Transverse colon (tissue), 4 donors: ENCODE data around the gene SIN3A. TPM values are rescaled to one million over a fixed set of nuclear protein-coding genes. Genes with fewer than 3 reads are reported as not detected.

Source experiments
- DNase-seq: peaks from one replicate; pipeline ENCODE4 v3.0.0-alpha.2; 2019
- H3K27ac ChIP-seq, 4 donors: fragments of 200-600 bp; sonication (generic); 2 replicates each; pipeline ENCODE4 v1.5.1; 2016 to 2018; ENCODE audit warnings: inconsistent platforms in 4 of 4
- H3K27me3 ChIP-seq: fragments of 200-600 bp; sonication (generic); 2 replicates; pipeline ENCODE4 v1.5.1; 2017; ENCODE audit warnings: inconsistent platforms
- H3K36me3 ChIP-seq, 4 donors: fragments of 200-600 bp; sonication (generic); 2 replicates each; pipeline ENCODE4 v1.5.1; 2017 to 2019; ENCODE audit warnings: inconsistent platforms in 4 of 4
- H3K4me1 ChIP-seq, 4 donors: fragments of 200-600 bp; sonication (generic); 2 replicates each; pipeline ENCODE4 v1.5.1; 2017 to 2020; ENCODE audit warnings: inconsistent platforms in 4 of 4
- H3K4me3 ChIP-seq, 4 donors: fragments of 200-600 bp; sonication (generic); 1 replicate in 1 of 4; 2 replicates in 3 of 4; pipeline versions ENCODE4 v1.5.1 to v1.6.1; 2017 to 2019; ENCODE audit warnings: inconsistent platforms in 4 of 4
- H3K9me3 ChIP-seq, 2 donors: fragments of 200-600 bp; sonication (generic); 2 replicates each; pipeline ENCODE4 v1.5.1; 2017 to 2019; ENCODE audit warnings: inconsistent platforms in 2 of 2
- EP300 ChIP-seq: sonication (generic); formaldehyde crosslinking; IDR thresholded peaks from one replicate; pipeline ENCODE4 v1.6.1; 2017; ENCODE audit warnings: antibody characterized with exemption, low read depth
- POLR2A ChIP-seq: fragments of 450-650 bp; IDR thresholded peaks from one replicate; pipeline ENCODE4 v1.6.1; 2016; ENCODE audit warnings: antibody characterized with exemption, mild to moderate bottlenecking, moderate library complexity
- POLR2AphosphoS5 ChIP-seq, 3 donors: sonication (generic); formaldehyde crosslinking; IDR thresholded peaks; one replicate each; pipeline ENCODE4 v1.6.1; 2016; ENCODE audit warnings: antibody characterized with exemption in 3 of 3
- WGBS, 2 donors: methylation state at CpG; one replicate each; pipeline ENCODE4 v1.1.5; 2018; ENCODE audit warnings: low coverage in 1 of 2; 5-methylcytosine and 5-hydroxymethylcytosine counted together
- in situ Hi-C, 4 donors: fragments of 200-750 bp; cut with MboI; loops; one replicate each; pipeline versions ENCODE4 v1.15.0 to v1.15.1; 2017; ENCODE audit warnings: low sequenced_read_pairs in 3 of 4, low pct_ligation_motif_present in 1 of 4, low pct_unique_long_range_greater_than_20kb in 1 of 4
- intact Hi-C: fragments of 100-400 bp; cut with DNase I; formaldehyde crosslinking; loops from one replicate; pipeline ENCODE4 v1.15.1; 2023; ENCODE audit warnings: low total_unique reads
- total RNA-seq, 4 donors: library from RNA; depleted of rRNA; stranded (reverse); fragments of >200 nt; gene quantifications; one replicate each; pipeline ENCODE4 v1.1.0, GENCODE V29; 2016
- TF ChIP-seq, protein P1 (sequence below), 5 experiments: fragments of 200-600 bp in 3 of 5; fragments of 450-650 bp in 2 of 5; sonication (generic) in 3 of 5; IDR thresholded peaks; 1 replicate in 2 of 5; 2 replicates in 3 of 5; pipeline ENCODE4 v1.5.1; 2016 to 2017; ENCODE audit warnings: antibody characterized with exemption in 5 of 5, inconsistent platforms in 3 of 5, mild to moderate bottlenecking in 2 of 5, moderate library complexity in 1 of 5

Gene SIN3A
- total RNA-seq, 4 donors from 2014 or later = 39.3 to 88.0 (median 72.6) TPM

DNA sequence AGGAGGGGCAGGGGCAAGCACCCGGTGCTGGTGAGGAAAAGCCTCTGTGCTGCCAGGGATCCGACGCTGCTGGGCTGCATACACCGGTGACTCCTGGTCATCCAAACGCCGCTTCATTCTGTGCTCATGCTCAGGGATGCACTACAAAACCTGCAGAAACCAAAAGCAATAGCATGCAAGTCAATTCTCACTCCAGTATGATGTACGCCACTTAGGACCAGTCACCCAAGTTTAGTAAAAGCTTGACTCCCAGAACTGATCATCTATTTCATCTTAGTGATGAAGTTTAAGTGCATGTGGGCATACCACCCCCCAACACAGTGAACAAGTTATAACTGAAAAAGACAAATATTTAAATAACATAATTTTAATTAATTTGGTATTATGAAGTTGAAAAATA lies 21.2 kb downstream of the SIN3A start:
- WGBS, 2 donors = 100% methylated on average over 7 of the region's 7 CpGs; no CpG with 5 or more reads in 1 of the 2 donors

DNA sequence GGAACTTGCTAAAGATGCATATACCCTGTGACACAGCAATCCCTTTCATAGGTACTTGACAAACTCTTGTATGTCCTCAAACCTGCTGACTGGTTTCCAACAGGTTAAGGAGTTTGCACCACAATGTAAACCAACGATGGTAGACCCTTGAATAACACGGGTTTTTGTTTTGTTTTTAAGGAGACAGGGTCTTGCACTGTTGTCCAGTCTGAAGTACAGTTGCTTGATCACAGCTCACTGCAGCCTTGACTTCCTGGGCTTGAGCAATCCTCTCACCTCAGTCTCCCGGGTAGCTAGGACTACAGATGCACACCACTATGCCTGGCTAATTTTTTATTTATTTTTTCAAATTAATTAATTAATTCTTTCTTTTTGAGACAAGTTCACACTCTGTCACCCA lies 23.3 kb downstream of the SIN3A start:
- TF ChIP-seq, protein P1, sequence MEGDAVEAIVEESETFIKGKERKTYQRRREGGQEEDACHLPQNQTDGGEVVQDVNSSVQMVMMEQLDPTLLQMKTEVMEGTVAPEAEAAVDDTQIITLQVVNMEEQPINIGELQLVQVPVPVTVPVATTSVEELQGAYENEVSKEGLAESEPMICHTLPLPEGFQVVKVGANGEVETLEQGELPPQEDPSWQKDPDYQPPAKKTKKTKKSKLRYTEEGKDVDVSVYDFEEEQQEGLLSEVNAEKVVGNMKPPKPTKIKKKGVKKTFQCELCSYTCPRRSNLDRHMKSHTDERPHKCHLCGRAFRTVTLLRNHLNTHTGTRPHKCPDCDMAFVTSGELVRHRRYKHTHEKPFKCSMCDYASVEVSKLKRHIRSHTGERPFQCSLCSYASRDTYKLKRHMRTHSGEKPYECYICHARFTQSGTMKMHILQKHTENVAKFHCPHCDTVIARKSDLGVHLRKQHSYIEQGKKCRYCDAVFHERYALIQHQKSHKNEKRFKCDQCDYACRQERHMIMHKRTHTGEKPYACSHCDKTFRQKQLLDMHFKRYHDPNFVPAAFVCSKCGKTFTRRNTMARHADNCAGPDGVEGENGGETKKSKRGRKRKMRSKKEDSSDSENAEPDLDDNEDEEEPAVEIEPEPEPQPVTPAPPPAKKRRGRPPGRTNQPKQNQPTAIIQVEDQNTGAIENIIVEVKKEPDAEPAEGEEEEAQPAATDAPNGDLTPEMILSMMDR (IDR thresholded peaks at IDR 0.05) = no peak
- TF ChIP-seq POLR2A (no peak), POLR2AphosphoS5 (IDR thresholded peaks at IDR 0.05) (no peak), EP300 (no peak)

More for the DNA sequence above, 21.2 kb downstream of the SIN3A start:
- Histone ChIP-seq H3K27me3 (no peaks in the 10 kb centered on the region), H3K36me3 (peaks cover 0 to 35% (median 8%) of the 10 kb centered on the region in 4 donors), H3K27ac (no peak overlapping the region), H3K9me3 (no peaks in the 10 kb centered on the region), H3K4me1 (peaks cover 0 to 6% (median 2%) of the 10 kb centered on the region in 4 donors), H3K4me3 (no peak overlapping the region)
- no peak for TF ChIP-seq EP300
- TF ChIP-seq, protein P1 (IDR thresholded peaks at IDR 0.05) = no peak
- TF ChIP-seq POLR2A = no peak
- no peak for TF ChIP-seq POLR2AphosphoS5 (IDR thresholded peaks at IDR 0.05)
- DNase-seq = no peak
- in situ Hi-C loops (no loop called here), intact Hi-C loops (no loop called here)

DNA sequence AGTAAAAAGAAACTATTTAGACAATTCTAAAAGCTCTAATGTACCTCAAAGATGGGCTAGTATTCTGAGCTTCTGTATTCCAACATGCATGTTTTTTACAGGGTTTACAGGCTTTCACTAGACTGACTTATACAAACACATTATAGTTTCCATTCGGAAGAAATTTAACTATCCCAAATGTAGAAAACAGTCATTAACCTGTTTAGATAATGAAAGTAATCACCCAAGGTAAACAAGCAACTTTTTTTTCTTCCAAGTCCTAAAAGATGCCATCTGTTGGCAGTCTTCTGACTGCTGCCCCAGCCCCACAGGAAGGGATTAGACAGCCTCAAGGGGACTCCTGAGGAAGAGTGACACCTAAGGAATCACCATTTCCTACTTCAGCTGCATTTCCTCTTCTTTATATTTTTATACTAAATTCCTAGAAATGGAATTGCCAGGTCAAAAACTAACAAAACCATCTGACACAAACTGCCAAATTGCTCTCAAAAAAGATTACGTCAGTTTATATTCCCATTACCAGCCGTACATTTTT lies 25.5 kb downstream of the SIN3A start:
- no peak overlapping the region for H3K27ac ChIP-seq
- no peak overlapping the region for H3K4me3 ChIP-seq
- in situ Hi-C loops = no loop called here
- intact Hi-C loops = no loop called here
- no peaks in the 10 kb centered on the region for H3K27me3 ChIP-seq
- no peak for DNase-seq
- H3K4me1 ChIP-seq = peaks cover 0 to 6% (median 0%) of the 10 kb centered on the region in 4 donors
- peaks cover 0 to 56% (median 17%) of the 10 kb centered on the region in 4 donors for H3K36me3 ChIP-seq
- TF ChIP-seq, protein P1 (IDR thresholded peaks at IDR 0.05) = no peak
- TF ChIP-seq POLR2A (no peak), EP300 (no peak), POLR2AphosphoS5 (IDR thresholded peaks at IDR 0.05) (no peak)
- WGBS, 2 donors = 61 to 64% methylated on average over 3 of the region's 3 CpGs
- no peaks in the 10 kb centered on the region for H3K9me3 ChIP-seq

More for the DNA sequence above, 23.3 kb downstream of the SIN3A start:
- H3K36me3 ChIP-seq = peaks cover 0 to 37% (median 10%) of the 10 kb centered on the region in 4 donors
- peaks cover 0 to 2% (median 0%) of the 10 kb centered on the region in 4 donors for H3K4me1 ChIP-seq
- no peaks in the 10 kb centered on the region for H3K27me3 ChIP-seq
- no peak for DNase-seq
- 85 to 100% methylated on average over 1 to 3 of the region's 3 CpGs for WGBS, 2 donors
- no peak overlapping the region for H3K4me3 ChIP-seq
- in situ Hi-C loops (no loop called here), intact Hi-C loops (no loop called here)
- H3K9me3 ChIP-seq = no peaks in the 10 kb centered on the region
- H3K27ac ChIP-seq = no peak overlapping the region

DNA sequence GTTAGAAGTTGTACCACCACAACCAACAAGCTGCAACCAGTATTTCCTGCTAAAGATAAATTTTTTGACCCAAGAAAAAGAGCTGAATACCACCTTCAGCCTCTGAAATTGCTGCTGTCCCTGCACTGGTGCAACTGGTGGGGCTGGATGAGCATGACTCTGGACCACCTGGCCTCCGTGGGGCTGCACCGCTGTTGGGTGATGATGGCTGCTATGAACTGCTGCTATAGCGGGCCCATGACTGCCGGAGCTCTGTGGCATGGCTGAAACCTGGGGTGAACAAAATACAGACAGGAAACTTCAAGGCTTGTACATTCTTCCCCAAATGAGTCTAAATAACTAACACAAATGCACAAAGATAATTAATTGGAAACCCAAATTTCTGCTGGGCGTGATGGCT lies 28.9 kb downstream of the SIN3A start:
- intact Hi-C loops = no loop called here
- in situ Hi-C loops = no loop called here
- Histone ChIP-seq H3K4me1 (peaks cover 0 to 19% (median 3%) of the 10 kb centered on the region in 4 donors), H3K4me3 (no peak overlapping the region), H3K9me3 (no peaks in the 10 kb centered on the region), H3K27ac (no peak overlapping the region), H3K27me3 (no peaks in the 10 kb centered on the region), H3K36me3 (peaks cover 0 to 38% (median 12%) of the 10 kb centered on the region in 4 donors)
- 97% methylated on average over 5 of the region's 5 CpGs; no CpG with 5 or more reads in 1 of the 2 donors for WGBS, 2 donors
- TF ChIP-seq EP300 (no peak), POLR2A (no peak), POLR2AphosphoS5 (IDR thresholded peaks at IDR 0.05) (no peak)
- TF ChIP-seq, protein P1 (IDR thresholded peaks at IDR 0.05) = no peak
- no peak for DNase-seq
